Stimulated activated memory B cell treated with anti-CD40 and anti-IgM and Interleukin-4, amounts not matched to agents 10 μg/mL and 1 μg/mL and 100 μg/mL, for 72 hours (primary cell): Measurements from ENCODE around the gene WSCD2.

ENCODE experiments used
- ATAC-seq: fragments of 150-1000 bp; cut with Tn5 transposase; 2 replicates; pipeline ENCODE4 v1.10.0; 2021
- H3K27ac Mint-ChIP-seq: one replicate; pipeline ENCODE4 v1.8.0; 2022; ENCODE audit warnings: mild to moderate bottlenecking, mixed read lengths
- H3K27me3 Mint-ChIP-seq: one replicate; pipeline ENCODE4 v1.8.0; 2022; ENCODE audit warnings: mixed read lengths
- H3K36me3 Mint-ChIP-seq: one replicate; pipeline ENCODE4 v1.8.0; 2022; ENCODE audit warnings: mixed read lengths
- H3K4me1 Mint-ChIP-seq: one replicate; pipeline ENCODE4 v1.8.0; 2022; ENCODE audit warnings: mixed read lengths
- H3K4me3 Mint-ChIP-seq: one replicate; pipeline ENCODE4 v1.8.0; 2022; ENCODE audit warnings: mild to moderate bottlenecking, moderate library complexity, mixed read lengths
- H3K9me3 Mint-ChIP-seq: one replicate; pipeline ENCODE4 v1.8.0; 2022; ENCODE audit warnings: mixed read lengths

WSCD2 gene

DNA sequence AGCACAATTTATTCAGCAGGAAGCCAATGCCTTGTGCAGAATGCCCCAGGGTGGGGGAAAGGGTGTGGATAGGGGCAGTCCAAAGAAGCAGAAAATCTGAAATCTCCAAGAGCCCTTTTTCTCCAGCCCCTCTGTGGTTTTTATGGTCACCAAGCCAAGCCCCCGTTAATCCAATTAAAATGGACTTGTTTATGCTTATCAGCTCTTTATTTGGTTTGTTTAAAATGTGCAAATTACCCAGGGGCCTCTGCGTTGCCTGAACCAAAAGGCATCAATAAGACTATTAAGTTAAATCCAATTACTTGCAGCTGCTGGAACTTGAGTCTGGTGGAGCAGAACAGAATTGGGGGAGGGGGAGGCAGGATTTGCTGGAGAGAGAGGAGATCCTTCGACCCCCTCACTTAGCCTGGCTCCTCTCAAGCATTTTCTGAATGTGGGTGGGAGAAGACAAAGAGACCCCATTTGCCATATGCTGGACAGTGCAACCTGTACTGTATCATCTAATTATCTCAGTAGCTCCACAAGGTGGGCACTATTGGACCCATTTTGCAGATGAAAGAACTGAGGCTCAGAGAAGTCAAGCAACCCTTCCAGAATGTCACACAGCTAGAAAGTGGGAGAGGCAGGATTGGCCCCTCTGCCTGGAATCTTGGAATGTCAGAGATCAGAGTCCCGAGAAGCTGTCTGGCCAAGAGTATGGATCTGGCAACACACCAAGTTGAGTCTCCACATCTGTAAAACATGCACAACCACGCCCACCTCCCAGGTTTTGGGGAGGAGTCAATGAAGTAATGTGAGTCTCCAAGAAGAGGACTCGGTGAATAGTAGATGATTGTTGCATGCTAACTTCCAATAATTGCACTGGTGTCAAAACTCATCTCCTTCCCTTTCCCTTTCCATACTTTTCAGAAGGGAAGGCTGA lies 143.1 kb downstream of the WSCD2 start:
- H3K27me3 Mint-ChIP-seq = no peaks in the 10 kb centered on the region
- H3K9me3 Mint-ChIP-seq = no peaks in the 10 kb centered on the region
- no peaks in the 10 kb centered on the region for H3K4me1 Mint-ChIP-seq
- H3K27ac Mint-ChIP-seq = no peak overlapping the region
- H3K4me3 Mint-ChIP-seq = no peak overlapping the region
- H3K36me3 Mint-ChIP-seq = no peaks in the 10 kb centered on the region
- ATAC-seq = no peak

DNA sequence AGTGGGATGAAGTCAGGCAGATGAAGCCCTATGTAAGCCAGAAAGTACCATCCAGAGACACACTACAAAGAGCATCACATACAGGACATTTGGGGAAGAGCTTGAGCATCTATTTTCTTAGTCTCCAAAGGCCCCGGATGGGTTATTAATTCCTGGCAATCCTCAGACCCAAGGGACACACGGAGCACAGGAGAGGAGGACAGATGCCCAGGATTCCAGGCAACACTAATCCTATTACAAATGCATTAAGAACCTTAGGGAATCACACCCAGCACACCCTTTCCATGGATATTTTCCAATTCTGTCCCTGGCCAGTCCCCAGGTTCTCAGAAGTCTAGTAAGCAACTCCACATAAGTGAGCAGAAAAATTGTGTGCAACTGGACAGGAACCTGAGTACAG lies 144.1 kb downstream of the WSCD2 start:
- peaks cover 6% of the 10 kb centered on the region for H3K4me1 Mint-ChIP-seq
- H3K9me3 Mint-ChIP-seq = peaks cover 3% of the 10 kb centered on the region
- no peaks in the 10 kb centered on the region for H3K36me3 Mint-ChIP-seq
- H3K27ac Mint-ChIP-seq = no peak overlapping the region
- peaks cover 5% of the 10 kb centered on the region for H3K27me3 Mint-ChIP-seq
- H3K4me3 Mint-ChIP-seq = no peak overlapping the region
- ATAC-seq = no peak

- H3K4me1 Mint-ChIP-seq = peaks cover 6% of the 10 kb centered on the region
- H3K27ac Mint-ChIP-seq = no peak overlapping the region
- no peak overlapping the region for H3K4me3 Mint-ChIP-seq
- ATAC-seq = no peak
- peaks cover 3% of the 10 kb centered on the region for H3K9me3 Mint-ChIP-seq
- peaks cover 29% of the 10 kb centered on the region for H3K27me3 Mint-ChIP-seq
- H3K36me3 Mint-ChIP-seq = no peaks in the 10 kb centered on the region
Measured at GRCh38 chr12:108277613-108278012, 148.5 kb downstream of the WSCD2 start.

DNA sequence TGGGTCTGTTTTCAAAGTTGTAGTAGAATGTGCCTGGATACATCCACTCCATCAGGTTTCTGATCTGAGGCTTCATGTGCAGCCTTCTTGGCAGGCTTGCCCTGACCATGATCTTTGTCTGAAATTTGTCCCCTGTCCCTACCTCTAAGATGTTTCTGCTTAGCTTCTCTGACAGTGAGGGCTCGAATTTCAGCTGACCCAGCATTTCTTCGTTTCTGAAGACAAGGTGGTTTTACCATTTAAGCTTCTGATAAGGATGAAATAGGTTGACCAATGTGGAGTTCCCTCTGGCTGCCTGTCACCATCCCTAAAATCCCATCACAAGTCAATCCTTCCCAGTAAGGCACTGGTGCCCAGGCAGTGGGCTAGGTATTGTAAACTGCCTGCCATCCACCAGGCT lies 153.1 kb downstream of the WSCD2 start:
- H3K27ac Mint-ChIP-seq = no peak overlapping the region
- no peak for ATAC-seq
- no peaks in the 10 kb centered on the region for H3K36me3 Mint-ChIP-seq
- peaks cover 38% of the 10 kb centered on the region for H3K27me3 Mint-ChIP-seq
- peaks cover 6% of the 10 kb centered on the region for H3K4me1 Mint-ChIP-seq
- H3K4me3 Mint-ChIP-seq = no peak overlapping the region
- H3K9me3 Mint-ChIP-seq = peaks cover 6% of the 10 kb centered on the region

GRCh38 chr12:108282676-108283075 lies 153.6 kb downstream of the WSCD2 start:
- Mint-ChIP-seq H3K4me1 (peaks cover 8% of the 10 kb centered on the region), H3K4me3 (no peak overlapping the region), H3K27me3 (peaks cover 43% of the 10 kb centered on the region), H3K9me3 (peaks cover 7% of the 10 kb centered on the region), H3K36me3 (no peaks in the 10 kb centered on the region), H3K27ac (no peak overlapping the region)
- no peak for ATAC-seq

GRCh38 chr12:108284163-108284562 lies 155.1 kb downstream of the WSCD2 start:
- Mint-ChIP-seq H3K36me3 (no peaks in the 10 kb centered on the region), H3K9me3 (peaks cover 5% of the 10 kb centered on the region), H3K4me3 (no peak overlapping the region), H3K4me1 (peaks cover 9% of the 10 kb centered on the region), H3K27ac (no peak overlapping the region), H3K27me3 (peaks cover 46% of the 10 kb centered on the region)
- no peak for ATAC-seq

- Mint-ChIP-seq H3K4me3 (no peak overlapping the region), H3K36me3 (no peaks in the 10 kb centered on the region), H3K27ac (no peak overlapping the region)
Measured at GRCh38 chr12:108285016-108285415, 155.9 kb downstream of the WSCD2 start.

GRCh38 chr12:108287227-108287626 lies 158.1 kb downstream of the WSCD2 start:
- H3K4me3 Mint-ChIP-seq = no peak overlapping the region
- peaks cover 9% of the 10 kb centered on the region for H3K4me1 Mint-ChIP-seq

More at GRCh38 chr12:108285016-108285415, 155.9 kb downstream of the WSCD2 start:
- Mint-ChIP-seq H3K9me3 (peaks cover 5% of the 10 kb centered on the region), H3K27me3 (peaks cover 41% of the 10 kb centered on the region), H3K4me1 (peaks cover 9% of the 10 kb centered on the region)
- no peak for ATAC-seq

DNA sequence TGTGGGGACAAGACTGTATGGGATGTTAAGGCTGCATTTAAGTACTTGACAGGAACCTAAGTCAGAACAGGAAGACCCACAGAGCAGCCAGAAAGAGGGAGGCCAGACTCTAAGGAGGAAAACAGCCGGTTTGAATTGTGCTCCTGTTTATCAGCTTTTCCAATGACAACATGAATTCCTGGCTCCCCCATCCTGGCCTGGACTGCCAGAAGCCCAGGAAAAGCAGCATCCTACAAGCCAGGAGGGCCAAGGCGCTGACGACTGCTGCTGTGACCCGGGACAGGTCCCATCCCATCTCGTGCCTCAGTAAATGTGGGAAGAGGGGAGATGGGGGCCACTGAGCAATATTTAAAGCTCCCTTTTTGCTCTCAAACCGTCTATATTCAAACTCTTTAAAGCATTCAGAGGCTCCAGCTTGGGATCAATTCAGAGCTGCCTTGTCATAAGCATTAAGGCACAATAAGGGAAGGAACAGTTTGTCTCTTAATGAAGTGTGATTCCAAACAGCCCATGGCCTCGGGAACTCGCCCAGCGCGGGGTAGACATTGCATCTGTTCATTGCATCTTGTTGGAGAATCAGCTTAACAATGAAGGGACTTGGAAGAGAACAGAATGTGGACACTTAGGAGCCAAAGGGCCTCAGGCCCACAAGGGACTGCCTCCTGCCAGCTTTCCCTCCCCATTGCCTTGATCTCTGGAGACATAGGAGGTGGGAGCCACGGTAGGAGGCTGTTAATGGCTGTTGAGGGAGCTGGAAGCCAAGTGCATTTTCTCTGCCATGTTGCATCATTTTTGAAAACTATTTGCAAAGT lies 160.5 kb downstream of the WSCD2 start:
- Mint-ChIP-seq H3K9me3 (peaks cover 5% of the 10 kb centered on the region), H3K4me1 (peaks cover 9% of the 10 kb centered on the region), H3K27me3 (peaks cover 43% of the 10 kb centered on the region), H3K27ac (no peak overlapping the region), H3K36me3 (no peaks in the 10 kb centered on the region), H3K4me3 (no peak overlapping the region)
- no peak for ATAC-seq

More at GRCh38 chr12:108287227-108287626, 158.1 kb downstream of the WSCD2 start:
- Mint-ChIP-seq H3K36me3 (no peaks in the 10 kb centered on the region), H3K27me3 (peaks cover 45% of the 10 kb centered on the region), H3K9me3 (peaks cover 5% of the 10 kb centered on the region), H3K27ac (no peak overlapping the region)
- no peak for ATAC-seq

- peaks cover 4% of the 10 kb centered on the region for H3K4me1 Mint-ChIP-seq
- ATAC-seq = no peak
- peaks cover 35% of the 10 kb centered on the region for H3K27me3 Mint-ChIP-seq
- no peak overlapping the region for H3K27ac Mint-ChIP-seq
- H3K36me3 Mint-ChIP-seq = no peaks in the 10 kb centered on the region
- H3K9me3 Mint-ChIP-seq = peaks cover 2% of the 10 kb centered on the region
- no peak overlapping the region for H3K4me3 Mint-ChIP-seq
Measured at GRCh38 chr12:108295641-108296040, 166.6 kb downstream of the WSCD2 start.

DNA sequence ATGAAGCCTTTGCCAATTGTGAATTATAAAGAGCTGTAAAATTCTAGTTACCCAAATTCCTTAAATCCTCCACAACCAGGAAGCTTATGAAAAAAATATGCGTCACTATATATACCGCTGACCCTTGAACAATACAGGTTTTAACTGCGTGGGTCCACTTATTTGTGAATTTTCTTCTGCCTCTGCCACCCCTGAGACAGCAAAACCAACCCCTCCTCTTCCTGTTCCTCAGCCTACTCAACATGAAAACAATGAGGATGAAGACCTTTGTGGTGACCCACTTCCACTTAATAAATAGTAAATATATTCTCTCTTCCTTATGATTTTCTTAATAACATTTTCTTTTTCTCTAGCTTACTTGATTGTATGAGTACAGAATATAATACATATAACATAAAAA lies 167.9 kb downstream of the WSCD2 start:
- ATAC-seq = no peak
- H3K27me3 Mint-ChIP-seq = peaks cover 30% of the 10 kb centered on the region
- peaks cover 2% of the 10 kb centered on the region for H3K9me3 Mint-ChIP-seq
- H3K27ac Mint-ChIP-seq = no peak overlapping the region
- H3K4me3 Mint-ChIP-seq = no peak overlapping the region
- peaks cover 4% of the 10 kb centered on the region for H3K4me1 Mint-ChIP-seq
- no peaks in the 10 kb centered on the region for H3K36me3 Mint-ChIP-seq

DNA sequence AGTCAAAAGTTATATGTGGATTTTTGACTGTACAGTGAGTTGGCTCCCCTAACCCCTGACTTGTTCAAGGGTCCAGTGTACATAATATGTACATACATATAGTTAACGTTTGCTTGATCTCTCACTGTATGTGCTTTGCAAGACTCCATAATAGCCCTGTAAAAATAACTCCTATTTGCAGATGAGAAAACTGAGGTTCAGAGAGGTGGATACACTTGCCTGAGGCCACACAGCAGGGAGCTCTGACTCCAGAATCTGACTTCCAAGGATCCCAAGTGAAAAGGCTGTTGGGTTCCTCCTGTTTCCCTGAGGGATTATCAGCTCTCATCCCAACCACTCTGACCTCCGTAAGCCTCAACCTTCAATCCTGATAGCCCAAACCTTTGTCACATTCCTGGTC lies 168.3 kb downstream of the WSCD2 start:
- H3K27ac Mint-ChIP-seq = no peak overlapping the region

DNA sequence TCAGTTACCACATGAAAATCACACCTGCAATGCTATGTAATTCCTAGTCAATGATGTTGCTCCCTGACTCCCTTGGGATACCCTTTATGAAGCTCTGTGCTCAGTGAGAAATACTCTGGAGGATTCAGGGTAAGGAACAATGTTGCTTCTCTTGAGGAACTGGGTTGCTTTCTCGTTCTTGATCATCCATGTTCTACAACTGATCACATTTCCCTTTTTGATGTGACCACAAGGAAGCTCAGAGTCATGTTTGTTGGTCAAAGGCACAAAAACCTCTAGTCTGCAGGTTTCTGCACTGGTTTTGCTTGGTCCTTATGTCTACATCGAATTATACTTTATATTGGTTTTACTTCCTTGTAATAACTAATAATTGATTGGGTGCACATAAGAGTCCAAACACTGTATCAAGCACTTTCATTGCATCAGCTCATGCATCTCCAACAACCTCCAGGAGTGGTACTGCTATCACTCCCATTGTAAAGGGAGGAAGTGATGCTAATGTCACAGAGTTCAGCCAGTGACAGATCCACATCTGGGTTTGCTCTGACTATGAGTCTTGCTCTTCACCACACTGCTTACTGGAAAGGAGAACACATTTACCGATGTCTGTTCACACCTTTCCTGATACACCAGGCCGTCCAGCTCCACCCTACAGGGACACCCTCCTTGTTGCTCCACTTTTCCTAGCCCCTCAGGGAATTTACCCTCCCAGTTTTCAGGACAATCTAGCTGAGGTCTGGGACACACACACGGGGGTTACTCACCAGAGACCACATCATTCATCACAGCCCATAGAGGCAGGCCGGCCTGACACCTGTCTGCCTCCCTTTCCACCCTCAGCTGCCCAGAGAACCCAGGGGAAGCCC lies 169.0 kb downstream of the WSCD2 start:
- H3K27ac Mint-ChIP-seq = no peak overlapping the region

More for the DNA sequence above, 168.3 kb downstream of the WSCD2 start:
- no peak for ATAC-seq
- peaks cover 4% of the 10 kb centered on the region for H3K4me1 Mint-ChIP-seq
- H3K27me3 Mint-ChIP-seq = peaks cover 30% of the 10 kb centered on the region
- H3K9me3 Mint-ChIP-seq = peaks cover 2% of the 10 kb centered on the region
- no peak overlapping the region for H3K4me3 Mint-ChIP-seq
- no peaks in the 10 kb centered on the region for H3K36me3 Mint-ChIP-seq

GRCh38 chr12:108298761-108299275 lies 169.7 kb downstream of the WSCD2 start:
- ATAC-seq = no peak
- Mint-ChIP-seq H3K27me3 (peaks cover 34% of the 10 kb centered on the region), H3K27ac (no peak overlapping the region), H3K36me3 (no peaks in the 10 kb centered on the region), H3K4me1 (peaks cover 4% of the 10 kb centered on the region), H3K4me3 (no peak overlapping the region), H3K9me3 (peaks cover 2% of the 10 kb centered on the region)

More for the DNA sequence above, 169.0 kb downstream of the WSCD2 start:
- peak; percentile 73 for ATAC-seq
- H3K27me3 Mint-ChIP-seq = peaks cover 30% of the 10 kb centered on the region
- H3K4me3 Mint-ChIP-seq = no peak overlapping the region
- H3K36me3 Mint-ChIP-seq = no peaks in the 10 kb centered on the region
- peaks cover 2% of the 10 kb centered on the region for H3K9me3 Mint-ChIP-seq
- peaks cover 4% of the 10 kb centered on the region for H3K4me1 Mint-ChIP-seq
